GM21825 (cell line): Measurements from ENCODE around the gene HTRA1.

Experiments used
- ATAC-seq: cut with Tn5 transposase; IDR thresholded peaks from one replicate; pipeline ENCODE4 v1.9.1; 2021; ENCODE audit warnings: mild to moderate bottlenecking, moderate library complexity; ENCODE audit not compliant: unreplicated experiment

HTRA1 gene

GRCh38 chr10:122473116-122473515 is 11.8 kb downstream of the HTRA1 start:
- no peak for ATAC-seq

GRCh38 chr10:122474131-122474818 is 12.9 kb downstream of the HTRA1 start:
- ATAC-seq = no peak

GRCh38 chr10:122475100-122475499 is 13.7 kb downstream of the HTRA1 start:
- ATAC-seq = no peak

DNA sequence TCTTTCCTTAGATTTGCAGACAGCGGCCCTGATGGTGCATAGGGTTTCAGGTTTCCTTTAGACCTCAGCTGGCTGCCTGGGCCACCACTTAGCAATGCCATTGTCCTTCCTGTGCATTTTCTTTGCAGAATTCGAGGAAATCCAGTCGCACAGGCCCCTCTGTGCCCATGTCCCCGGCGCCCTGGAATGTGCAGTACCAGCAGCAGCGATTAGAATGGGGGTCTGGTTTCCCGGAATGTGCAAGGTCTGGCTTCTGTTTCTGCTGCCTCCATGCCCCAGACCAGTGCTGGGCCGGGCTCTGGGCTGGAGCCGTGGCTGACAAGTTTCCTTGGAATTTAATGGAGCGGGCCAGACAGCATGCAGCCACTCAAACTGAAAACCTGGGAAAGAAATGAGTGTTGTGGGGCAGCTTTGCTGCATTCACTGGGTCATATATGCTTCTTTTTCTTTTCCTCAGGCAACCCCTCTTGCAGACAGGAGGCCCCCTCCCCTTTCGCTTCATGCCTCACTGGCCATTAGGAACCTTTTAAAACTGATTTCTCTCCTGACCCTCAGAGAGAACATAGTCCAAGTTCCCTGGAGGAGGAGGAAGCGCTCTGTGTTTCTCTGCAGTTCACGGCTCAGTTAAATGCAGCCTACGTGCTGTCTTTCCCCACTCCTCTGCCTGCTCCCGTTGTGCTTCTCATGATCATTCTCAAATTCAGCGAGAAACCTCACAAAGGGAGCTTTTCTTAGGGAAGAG is 14.4 kb downstream of the HTRA1 start:
- no peak for ATAC-seq

DNA sequence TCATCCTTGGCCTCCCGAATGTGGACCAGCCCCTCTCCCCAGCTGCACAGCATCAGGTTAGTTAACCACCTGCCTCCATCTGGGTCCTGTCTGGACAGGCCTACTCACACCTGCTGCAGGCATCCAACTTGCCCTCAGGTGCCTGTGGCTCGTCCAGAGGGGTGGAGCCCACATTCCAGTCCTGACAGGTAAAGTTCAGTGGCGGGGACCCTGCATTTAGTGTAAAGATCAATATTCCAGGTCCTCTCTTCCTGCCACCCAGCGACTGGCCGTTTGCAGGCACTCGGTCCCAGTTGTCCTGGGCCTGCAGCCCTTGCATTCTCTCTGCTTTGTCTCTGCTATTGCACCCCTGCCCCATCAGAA is 15.0 kb downstream of the HTRA1 start:
- no peak for ATAC-seq

DNA sequence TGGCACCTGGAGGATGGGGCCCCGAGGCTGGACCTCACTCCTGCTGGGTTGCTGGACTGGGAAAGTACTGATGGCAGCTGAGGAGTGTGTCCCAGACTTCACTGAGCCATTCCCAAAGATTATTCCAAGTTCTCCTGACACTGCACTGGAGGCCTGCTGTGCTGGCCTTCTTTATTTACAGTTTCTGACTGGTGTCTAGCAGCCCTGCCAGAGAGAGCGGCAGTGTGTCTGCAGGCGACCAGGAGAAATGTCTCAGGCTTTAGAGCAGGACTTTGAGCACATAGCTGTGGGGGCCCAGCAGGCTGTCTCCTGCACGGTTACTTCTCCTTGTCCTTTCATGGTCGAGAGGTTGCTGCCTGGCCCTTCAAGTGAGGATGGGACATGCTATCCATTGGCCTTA is 16.1 kb downstream of the HTRA1 start:
- no peak for ATAC-seq

GRCh38 chr10:122478971-122479370 is 17.6 kb downstream of the HTRA1 start:
- ATAC-seq = no peak

DNA sequence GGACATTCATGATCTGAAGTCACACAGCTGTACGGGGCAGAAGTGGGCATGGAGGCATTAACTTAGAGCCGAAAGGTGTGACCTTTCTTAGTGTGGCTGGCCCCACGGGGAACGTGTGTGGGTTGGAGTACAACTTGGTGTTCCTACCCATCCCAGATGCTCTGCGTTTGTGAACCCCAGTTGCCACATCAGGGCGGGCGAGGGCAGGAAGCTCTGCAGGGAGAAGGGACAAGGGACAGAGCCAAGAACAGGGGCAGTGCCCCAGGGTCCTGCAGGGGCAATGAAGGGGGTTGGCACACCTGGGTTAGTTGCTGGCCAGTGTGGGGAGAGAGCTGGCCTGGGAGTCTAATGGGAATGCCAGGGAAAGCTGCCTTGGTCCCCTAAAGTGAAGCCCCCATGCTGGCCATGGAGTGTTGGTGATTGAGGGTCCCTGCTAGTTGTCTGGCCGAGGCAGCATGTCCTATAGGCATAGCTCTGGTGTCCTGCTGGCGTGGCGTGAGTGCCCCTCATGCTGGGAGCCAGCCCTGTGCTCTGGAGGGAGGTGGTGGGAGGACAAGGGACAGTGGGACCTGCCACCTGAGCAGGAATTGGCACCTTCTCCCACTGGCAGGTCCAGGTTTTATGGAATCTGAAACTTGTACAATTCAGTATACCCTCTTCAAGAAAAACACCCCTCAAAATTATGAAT is 18.9 kb downstream of the HTRA1 start:
- ATAC-seq = no peak

GRCh38 chr10:122481296-122482056 is 20.1 kb downstream of the HTRA1 start:
- ATAC-seq = no peak

DNA sequence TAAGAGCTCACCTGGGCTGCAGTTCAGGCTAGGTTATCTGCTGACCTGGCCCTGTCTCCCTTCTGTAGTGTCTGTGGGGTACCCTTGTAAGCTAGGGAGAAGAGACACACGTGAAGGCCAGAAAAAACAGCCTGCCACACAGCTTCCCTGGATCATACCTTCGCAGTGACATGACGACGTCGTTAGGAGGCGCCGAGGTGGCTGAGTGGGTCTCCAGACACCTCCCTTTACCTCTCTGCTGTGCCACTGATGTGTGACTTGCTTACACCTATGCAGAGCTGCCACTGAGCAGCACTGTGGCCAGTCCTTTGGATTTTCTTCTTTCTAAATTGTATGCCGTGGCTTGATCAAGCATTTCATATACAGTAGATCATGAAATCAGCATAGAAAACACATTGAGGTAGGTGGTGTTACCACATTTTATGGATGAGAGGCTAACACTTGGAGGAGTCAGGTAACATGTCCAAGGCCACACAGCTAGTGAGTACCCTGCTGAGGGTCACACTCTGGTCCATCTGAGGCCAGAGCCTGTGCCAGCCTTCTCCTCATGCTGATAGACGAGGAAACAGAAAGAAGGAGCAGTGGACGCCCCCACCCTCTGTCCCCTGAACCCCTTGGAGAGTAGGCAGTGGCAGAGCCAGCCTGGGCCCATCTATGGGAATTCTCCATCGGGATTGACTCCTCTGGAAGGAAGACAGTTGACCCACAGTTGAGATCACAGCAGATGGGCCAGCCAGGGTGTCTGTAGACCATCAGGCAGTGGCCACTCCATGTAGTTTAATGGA is 23.1 kb downstream of the HTRA1 start:
- ATAC-seq = no peak

DNA sequence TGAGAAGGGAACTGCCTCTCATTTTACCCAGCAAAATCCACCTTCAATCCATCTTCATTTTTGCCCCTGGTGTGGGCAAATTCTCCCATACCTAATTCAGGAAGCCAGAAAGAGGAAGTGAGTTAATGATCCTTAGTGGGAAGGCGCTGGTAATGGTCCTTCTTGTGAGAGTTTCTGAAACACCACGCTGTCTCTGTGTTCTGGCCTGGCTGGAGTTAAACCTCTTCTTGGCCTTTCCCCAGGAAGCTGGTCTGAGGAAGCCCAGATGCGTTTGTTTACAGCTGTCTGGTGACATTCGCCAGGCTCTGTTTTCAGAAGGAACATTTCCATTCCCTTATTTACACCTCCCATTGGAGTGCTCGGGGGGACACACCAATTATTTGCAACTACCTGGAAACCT is 24.3 kb downstream of the HTRA1 start:
- ATAC-seq = no peak

GRCh38 chr10:122486406-122487080 is 25.2 kb downstream of the HTRA1 start:
- ATAC-seq = no peak

DNA sequence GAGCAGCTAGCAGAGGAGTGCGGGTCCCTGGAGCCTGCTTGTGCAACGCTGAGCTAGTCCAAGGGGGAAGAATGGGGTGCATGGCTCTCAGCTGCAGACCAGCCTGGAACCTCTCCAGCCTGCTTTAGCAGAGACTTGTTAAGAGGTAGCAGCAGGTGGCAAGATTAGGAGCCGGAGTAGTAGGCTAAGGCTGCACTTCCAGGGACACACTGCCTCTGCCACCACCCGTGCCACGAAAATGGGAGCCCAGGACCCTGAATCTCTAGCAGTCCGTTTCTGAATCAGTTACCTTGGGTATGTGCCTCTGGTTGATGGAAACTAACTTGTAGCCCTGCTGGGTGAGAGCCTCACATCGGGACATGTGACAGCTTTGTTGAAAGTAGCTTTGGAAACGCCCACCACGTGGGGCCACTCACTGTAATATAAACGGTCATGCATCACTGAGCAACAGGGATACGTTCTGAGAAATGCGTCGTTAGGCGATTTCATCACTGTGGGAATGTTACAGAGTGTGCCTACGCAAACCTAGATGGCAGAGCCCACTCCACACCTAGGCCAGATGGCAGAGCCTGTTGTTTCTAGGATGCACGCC is 25.9 kb downstream of the HTRA1 start:
- no peak for ATAC-seq

DNA sequence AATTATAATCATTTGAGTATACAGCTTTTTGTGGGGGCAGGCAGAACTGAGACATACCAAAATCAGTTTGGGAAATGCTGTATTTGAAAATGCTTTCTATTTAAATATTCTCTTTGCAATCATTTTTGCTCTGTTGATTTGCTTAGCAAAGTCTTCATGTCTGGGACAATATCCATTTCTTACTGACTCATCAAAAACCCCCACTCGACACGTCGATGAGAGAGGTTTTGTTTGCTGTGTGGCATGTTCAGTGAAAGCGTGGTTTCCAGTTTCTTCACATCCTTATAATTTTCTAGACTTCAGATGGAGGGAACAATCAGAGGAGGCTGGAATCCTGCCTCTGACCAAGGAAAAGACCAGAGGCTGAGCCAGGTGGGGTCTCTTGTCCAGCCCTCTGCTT is 28.9 kb downstream of the HTRA1 start:
- ATAC-seq = no peak

- no peak for ATAC-seq
Observed at GRCh38 chr10:122490786-122491680, 29.7 kb downstream of the HTRA1 start.

GRCh38 chr10:122492006-122492405 is 30.7 kb downstream of the HTRA1 start:
- no peak for ATAC-seq

DNA sequence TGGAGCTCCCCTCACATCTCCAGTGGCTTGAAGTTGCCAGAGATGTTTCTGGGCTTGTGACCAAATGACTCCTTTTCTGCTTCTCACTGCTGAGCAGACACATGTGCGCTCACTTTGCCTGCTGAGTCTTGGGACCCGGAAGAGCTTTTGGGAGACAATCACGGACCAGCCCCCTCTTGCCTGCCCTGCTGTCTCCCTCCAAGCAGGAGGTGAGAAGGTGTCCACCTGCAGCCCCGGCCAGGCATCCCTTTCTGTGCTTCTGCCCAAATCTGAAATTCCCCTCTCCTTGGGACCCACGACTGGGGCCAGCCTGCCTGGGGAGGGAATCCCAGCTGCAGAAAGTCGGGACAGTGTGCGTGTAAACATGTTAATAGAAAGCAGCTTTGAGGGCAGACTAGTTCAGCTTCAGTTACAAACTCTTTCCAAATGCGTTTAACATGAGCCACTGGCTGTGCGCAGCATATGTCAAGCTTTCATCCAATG is 31.7 kb downstream of the HTRA1 start:
- no peak for ATAC-seq

DNA sequence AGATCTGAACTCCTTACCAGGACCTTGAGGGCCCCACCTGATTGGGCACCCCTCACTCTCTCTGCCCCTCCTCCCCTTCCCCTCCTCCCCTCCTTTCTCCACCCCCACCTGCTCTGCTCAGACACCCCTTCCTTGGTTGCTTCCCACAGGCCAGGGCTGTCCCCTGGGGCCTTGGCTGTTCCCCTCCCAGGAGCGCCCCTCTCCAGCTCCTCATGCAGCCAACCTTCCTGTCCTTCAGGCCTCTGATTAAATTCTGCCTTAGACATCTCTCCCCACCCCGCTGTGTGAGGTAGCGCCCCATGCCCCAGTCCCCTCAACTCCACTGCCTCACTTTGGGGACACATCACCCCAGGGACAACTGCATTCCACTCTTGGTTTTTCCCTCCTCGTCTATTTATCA is 32.4 kb downstream of the HTRA1 start:
- no peak for ATAC-seq
